Activated CD8-positive, alpha-beta T cell treated with anti-CD3 and anti-CD28 coated beads, Interleukin-2, amount 10 ng/mL, durations not matched to agents 7 days and 5 days (primary cell): ENCODE measurements around the gene SERP2. TPM values are rescaled to one million over a fixed set of nuclear protein-coding genes. Genes with fewer than 3 reads are reported as not detected.

ENCODE experiments used
- ATAC-seq: fragments of 150-1000 bp; cut with Tn5 transposase; one replicate; pipeline ENCODE4 v1.10.0; 2021; ENCODE audit warnings: moderate library complexity
- CTCF ChIA-PET: fragments of 350-600 bp; sonication (Branson Sonifier 250); formaldehyde crosslinking; loops from one replicate; lab custom pipeline; 2021; ENCODE audit warnings: antibody characterized with exemption; lab: Charles Lee
- POLR2A ChIA-PET: fragments of 350-600 bp; sonication (Branson Sonifier 250); formaldehyde crosslinking; loops from one replicate; lab custom pipeline; 2021; ENCODE audit warnings: antibody characterized with exemption; lab: Charles Lee
- DNase-seq: peaks from one replicate; pipeline ENCODE4 v3.0.0-alpha.2; 2020
- H3K27ac Mint-ChIP-seq: one replicate; pipeline ENCODE4 v1.8.0; 2021; ENCODE audit warnings: mild to moderate bottlenecking, mixed read lengths
- H3K27me3 Mint-ChIP-seq: one replicate; pipeline ENCODE4 v1.8.0; 2021; ENCODE audit warnings: low read depth, mixed read lengths
- H3K36me3 Mint-ChIP-seq: one replicate; pipeline ENCODE4 v1.8.0; 2021; ENCODE audit warnings: low read depth, mixed read lengths
- H3K4me1 Mint-ChIP-seq: one replicate; pipeline ENCODE4 v1.8.0; 2021; ENCODE audit warnings: low read depth, mixed read lengths
- H3K4me3 Mint-ChIP-seq: one replicate; pipeline ENCODE4 v1.8.0; 2021; ENCODE audit warnings: mild to moderate bottlenecking, mixed read lengths
- H3K9me3 Mint-ChIP-seq: one replicate; pipeline ENCODE4 v1.8.0; 2022; ENCODE audit warnings: mixed read lengths; ENCODE audit not compliant: insufficient read depth
- total RNA-seq, 2 experiments: library from RNA; stranded (reverse); gene quantifications; one replicate each; pipeline ENCODE4 v1.2.3, GENCODE V29; 2021

The SERP2 gene
- total RNA-seq, 2 experiments from 2014 or later, result 0.31 to 0.50 TPM

DNA sequence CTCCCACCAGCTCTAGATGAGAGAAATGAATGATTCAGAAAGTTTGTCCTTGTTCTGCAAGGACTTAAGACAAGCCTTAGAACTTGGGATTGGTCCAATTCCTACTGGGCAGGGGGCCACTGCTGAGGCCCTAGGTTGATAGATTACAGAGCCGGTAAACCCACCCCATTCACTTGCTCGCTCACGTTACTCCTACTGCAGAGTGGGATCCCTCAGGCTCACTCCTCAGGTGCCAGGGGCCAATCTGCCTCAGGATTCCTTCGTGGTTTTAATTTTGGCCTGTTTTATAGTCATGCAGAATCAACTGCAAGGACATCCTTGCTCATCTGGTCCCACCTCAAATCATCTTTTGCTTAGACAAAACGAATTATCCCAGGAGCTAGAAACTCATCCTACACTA lies 59.0 kb downstream of the SERP2 start:
- H3K27ac Mint-ChIP-seq, result no peak overlapping the region
- peaks cover 22% of the 10 kb centered on the region for H3K27me3 Mint-ChIP-seq
- ChIA-PET CTCF (interaction anchor here (1.3 kb wide), 1 partner anchor 524 kb away, joined by 3 read pairs; no protein-coding TSS in a partner anchor), POLR2A (no interaction called here)
- no peaks in the 10 kb centered on the region for H3K9me3 Mint-ChIP-seq
- no peaks in the 10 kb centered on the region for H3K36me3 Mint-ChIP-seq
- no peak overlapping the region for H3K4me3 Mint-ChIP-seq
- peaks cover 27% of the 10 kb centered on the region for H3K4me1 Mint-ChIP-seq
- no peak for DNase-seq
- no peak for ATAC-seq

DNA sequence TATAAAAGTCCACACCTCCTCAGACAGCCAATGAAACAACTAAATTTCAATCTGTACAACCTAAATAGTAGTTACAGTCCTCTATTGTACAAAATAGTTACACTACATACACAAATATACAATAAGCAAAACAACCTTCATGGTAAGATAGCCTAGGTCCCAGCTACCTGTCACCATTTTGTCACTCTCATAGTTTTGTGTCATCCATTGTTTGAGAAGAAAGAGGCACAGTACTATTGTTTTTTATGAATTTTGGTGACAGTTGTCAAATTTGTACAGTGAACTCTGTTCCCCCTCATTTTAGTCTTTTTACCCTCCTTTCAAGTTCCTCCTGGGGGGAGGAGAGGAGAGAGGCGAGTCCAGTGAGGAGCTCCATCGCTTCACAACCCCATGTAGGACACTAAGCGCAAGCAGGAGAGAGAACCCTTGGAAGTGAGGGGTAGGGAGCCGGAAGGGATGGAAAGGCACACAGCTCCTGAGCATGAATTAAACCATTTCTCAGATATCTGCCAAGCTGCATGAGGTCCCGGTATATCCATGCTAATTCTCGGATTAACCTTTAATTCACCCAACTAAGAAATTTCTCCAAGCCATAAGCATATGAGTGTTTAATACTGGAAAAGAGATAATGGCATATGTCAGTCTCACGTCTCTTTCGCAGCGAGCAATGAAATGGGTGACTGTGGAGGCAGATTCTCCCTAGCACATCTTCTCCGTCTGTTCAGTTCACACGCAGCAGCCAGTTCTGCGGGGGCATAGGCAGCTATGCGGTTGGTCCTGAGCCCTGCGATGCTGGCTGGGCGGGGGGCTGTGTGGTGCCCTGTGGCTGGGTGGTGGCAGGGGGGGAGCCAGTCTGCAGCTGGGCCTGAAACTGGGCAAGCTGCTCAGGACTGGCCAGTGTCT lies 60.5 kb downstream of the SERP2 start:
- POLR2A ChIA-PET, result no interaction called here
- peaks cover 28% of the 10 kb centered on the region for H3K4me1 Mint-ChIP-seq
- CTCF ChIA-PET, result interaction anchor here (1.3 to 5.6 kb wide), 4 partner anchors 243 to 529 kb away, joined by 3 to 62 read pairs (median 22); no protein-coding TSS in a partner anchor
- DNase-seq (no peak), ATAC-seq (no peak)
- H3K4me3 Mint-ChIP-seq, result no peak overlapping the region
- H3K27me3 Mint-ChIP-seq, result peaks cover 21% of the 10 kb centered on the region
- H3K9me3 Mint-ChIP-seq, result no peaks in the 10 kb centered on the region
- no peak overlapping the region for H3K27ac Mint-ChIP-seq
- H3K36me3 Mint-ChIP-seq, result no peaks in the 10 kb centered on the region

DNA sequence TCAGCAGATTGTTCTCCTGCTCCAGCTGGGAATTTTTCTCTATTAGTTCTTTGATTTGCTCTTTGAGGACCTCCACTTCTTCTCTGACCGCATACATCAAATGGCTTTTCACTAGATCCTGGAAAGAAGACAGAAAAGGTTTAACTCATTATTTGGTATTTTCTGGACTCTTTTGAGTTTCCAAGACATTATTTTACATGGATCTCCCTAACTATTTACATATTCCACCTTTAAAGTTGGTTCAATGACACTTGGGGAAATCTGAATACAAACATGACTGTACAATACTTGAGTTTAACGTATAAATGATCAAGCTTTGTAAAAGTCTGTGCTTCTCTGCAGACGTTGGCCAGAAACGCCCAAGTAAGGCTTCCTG lies 61.1 kb downstream of the SERP2 start:
- peaks cover 21% of the 10 kb centered on the region for H3K27me3 Mint-ChIP-seq
- H3K27ac Mint-ChIP-seq, result no peak overlapping the region
- ATAC-seq (no peak), DNase-seq (no peak)
- no peaks in the 10 kb centered on the region for H3K9me3 Mint-ChIP-seq
- H3K4me3 Mint-ChIP-seq, result peak overlapping the region; percentile 78
- H3K4me1 Mint-ChIP-seq, result peaks cover 28% of the 10 kb centered on the region
- CTCF ChIA-PET, result interaction anchor here (0.9 to 5.6 kb wide), 4 partner anchors 244 to 530 kb away, joined by 3 to 62 read pairs (median 22); no protein-coding TSS in a partner anchor
- no peaks in the 10 kb centered on the region for H3K36me3 Mint-ChIP-seq
- POLR2A ChIA-PET, result no interaction called here

DNA sequence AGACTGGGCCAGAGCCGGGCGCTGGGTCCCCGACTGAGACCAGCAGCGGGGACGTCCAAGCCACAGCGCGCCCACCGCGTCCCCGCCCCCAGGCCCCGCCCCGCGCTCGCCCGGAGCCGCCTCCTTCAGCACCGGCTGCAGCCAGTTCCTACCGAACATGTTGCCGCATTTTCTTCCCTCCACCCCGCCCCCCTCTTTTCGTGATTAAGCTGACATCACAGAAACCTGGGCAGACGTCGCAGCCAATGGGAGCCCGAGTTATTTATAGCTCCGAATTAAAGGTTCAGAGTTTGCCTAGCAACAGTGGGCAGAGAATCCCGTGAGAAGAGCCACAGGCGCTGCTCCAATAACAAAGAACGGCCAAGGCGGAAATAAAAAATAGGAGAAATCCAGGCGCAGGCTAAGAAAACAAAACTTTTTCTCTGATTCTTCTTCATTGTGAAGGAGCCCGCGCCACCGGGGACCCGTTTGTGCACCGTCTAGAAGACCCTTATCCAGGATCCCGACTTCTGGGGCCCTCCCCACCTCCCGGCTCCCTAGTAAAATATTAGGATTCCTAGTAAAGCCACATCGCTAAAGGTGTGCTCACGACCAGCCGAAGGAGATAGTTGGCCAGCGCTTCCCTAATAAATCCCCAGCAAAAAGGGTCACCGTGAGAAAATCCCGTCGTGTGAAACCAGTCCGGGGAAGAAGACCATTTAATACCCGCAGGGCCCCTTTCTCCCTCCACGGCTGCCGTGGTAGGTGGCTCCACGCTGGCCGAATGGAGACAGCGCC lies 61.7 kb downstream of the SERP2 start:
- ChIA-PET POLR2A (interaction anchor here (0.9 kb wide), 1 partner anchor 21 kb away, joined by 3 read pairs; no protein-coding TSS in a partner anchor), CTCF (interaction anchor here (0.9 to 5.6 kb wide), 4 partner anchors 244 to 530 kb away, joined by 3 to 62 read pairs (median 22); no protein-coding TSS in a partner anchor)
- peak overlapping the region; percentile 58 for H3K27ac Mint-ChIP-seq
- H3K9me3 Mint-ChIP-seq, result no peaks in the 10 kb centered on the region
- DNase-seq (peak; percentile 92), ATAC-seq (peak; percentile 88)
- H3K4me3 Mint-ChIP-seq, result peak overlapping the region; percentile 78
- H3K27me3 Mint-ChIP-seq, result peaks cover 21% of the 10 kb centered on the region
- H3K4me1 Mint-ChIP-seq, result peaks cover 28% of the 10 kb centered on the region
- H3K36me3 Mint-ChIP-seq, result no peaks in the 10 kb centered on the region

DNA sequence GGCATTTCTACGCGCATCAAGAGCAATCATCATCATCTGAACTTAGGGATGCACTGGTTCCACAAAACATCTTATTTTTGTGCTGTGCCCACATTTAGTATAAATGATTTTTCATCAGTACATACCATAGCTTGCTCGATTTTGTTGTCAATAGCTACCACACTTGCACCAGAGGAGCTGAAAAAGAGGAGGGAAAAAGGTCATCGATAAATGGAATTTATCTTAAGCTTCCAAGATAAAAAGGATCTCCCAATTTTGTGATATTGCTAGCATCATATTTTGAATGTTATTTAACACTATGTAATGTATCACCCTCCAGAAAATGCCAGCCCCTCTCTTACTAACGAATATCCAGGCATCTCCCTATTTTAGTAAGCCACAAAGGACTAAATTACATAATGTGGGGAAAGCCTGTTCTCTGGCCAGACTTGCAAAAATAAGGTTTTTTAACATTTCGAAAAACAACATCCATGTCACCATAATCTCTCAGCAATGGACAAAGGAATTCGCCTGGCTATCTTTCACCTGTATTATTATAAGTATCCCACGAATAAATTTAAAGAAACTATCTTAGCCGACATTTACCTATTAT lies 62.4 kb downstream of the SERP2 start:
- no peak for DNase-seq
- Mint-ChIP-seq H3K36me3 (no peaks in the 10 kb centered on the region), H3K9me3 (no peaks in the 10 kb centered on the region), H3K27ac (no peak overlapping the region), H3K4me3 (peak overlapping the region; percentile 78), H3K27me3 (peaks cover 21% of the 10 kb centered on the region), H3K4me1 (peaks cover 28% of the 10 kb centered on the region)
- POLR2A ChIA-PET, result interaction anchor here (0.9 kb wide), 1 partner anchor 21 kb away, joined by 3 read pairs; no protein-coding TSS in a partner anchor
- CTCF ChIA-PET, result interaction anchor here (2.3 to 5.6 kb wide), 4 partner anchors 245 to 531 kb away, joined by 7 to 62 read pairs (median 22); no protein-coding TSS in a partner anchor
- ATAC-seq, result no peak

DNA sequence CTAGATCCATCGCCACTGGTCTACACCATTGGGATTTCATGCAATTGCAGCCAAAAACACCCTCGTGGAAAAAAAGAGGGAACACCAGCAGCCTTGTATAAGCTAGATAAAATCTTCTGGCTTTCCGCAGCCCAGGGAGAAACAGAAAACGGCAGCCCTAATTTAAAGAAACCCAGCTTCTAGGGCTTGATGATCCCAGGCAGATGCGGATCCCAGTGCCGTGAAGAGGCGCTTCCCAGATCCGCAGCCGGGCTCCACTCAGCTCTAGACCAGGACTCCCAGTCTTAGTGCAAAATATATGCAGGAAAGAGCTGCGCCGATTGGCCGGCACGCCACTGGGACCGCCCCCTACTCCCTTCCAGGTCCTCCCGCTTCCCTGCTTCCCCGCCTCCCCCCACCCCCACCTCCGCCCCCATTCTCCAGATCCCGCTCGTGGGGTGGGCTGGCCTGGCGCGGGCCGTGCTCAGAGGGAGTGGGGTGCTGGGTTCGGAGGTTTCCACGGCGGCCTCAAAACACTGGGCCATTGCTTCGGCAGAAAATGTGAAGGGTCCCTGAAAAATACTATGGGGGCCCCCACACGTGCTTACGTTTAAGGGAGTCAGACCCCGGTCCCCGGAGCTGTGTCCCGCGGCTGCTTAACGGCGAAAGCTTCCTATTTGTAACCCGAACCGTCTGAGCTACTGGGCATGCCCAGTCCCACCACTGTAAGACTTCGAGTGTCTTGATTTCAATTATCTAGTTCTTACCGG lies 63.1 kb downstream of the SERP2 start:
- ChIA-PET POLR2A (interaction anchor here (0.8 to 1.2 kb wide), 2 partner anchors 246 to 554 kb away, joined by 3 read pairs; no protein-coding TSS in a partner anchor), CTCF (interaction anchor here (1.0 to 5.6 kb wide), 6 partner anchors 246 to 535 kb away, joined by 3 to 62 read pairs (median 14); no protein-coding TSS in a partner anchor)
- Mint-ChIP-seq H3K4me1 (peaks cover 28% of the 10 kb centered on the region), H3K9me3 (no peaks in the 10 kb centered on the region), H3K27me3 (peaks cover 21% of the 10 kb centered on the region), H3K36me3 (no peaks in the 10 kb centered on the region), H3K4me3 (peak overlapping the region; percentile 78), H3K27ac (no peak overlapping the region)
- ATAC-seq (peak; percentile 43), DNase-seq (peak; percentile 48)

DNA sequence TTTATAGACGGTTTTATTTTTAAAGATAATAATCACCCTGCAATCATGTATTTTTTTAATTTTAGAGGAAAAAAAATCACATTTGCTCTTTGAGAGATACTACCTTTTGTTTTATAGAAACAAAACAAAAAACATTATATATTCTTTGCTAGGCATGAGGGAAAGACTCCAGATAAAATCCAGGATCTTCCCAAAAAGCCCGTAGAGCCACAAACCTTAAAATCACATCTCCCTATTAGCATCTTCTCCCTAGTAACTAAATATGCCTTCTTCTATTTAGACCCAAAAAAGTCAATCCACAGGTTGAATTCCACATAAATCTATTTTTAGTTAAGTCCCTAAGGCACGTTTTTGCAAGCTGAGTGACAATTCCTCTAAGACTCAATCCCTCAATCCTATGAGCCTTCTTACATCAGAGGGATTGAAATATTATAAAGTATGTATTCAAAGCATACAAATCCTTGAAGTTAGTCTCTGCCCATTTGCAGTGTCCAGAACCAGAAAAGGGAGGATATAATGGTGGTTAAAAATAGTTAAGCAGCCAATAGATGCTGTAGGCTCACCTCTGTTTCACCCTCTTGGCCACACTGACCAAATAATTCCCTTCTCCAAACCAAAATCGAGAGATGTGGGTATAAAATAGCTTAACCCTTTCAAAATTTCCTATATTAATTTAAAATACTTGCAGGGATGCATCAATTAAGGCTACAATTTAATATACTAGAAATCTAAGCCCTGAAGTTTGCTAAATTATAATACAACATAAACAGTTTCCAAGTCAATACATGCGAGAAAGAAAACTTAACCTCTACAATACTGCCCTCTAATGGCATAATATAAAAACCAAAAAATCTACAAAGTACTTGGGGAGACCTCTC lies 64.0 kb downstream of the SERP2 start:
- H3K9me3 Mint-ChIP-seq, result no peaks in the 10 kb centered on the region
- peaks cover 28% of the 10 kb centered on the region for H3K4me1 Mint-ChIP-seq
- peaks cover 21% of the 10 kb centered on the region for H3K27me3 Mint-ChIP-seq
- POLR2A ChIA-PET, result interaction anchor here (0.8 to 1.2 kb wide), 2 partner anchors 247 to 555 kb away, joined by 3 read pairs; no protein-coding TSS in a partner anchor
- no peak overlapping the region for H3K27ac Mint-ChIP-seq
- DNase-seq (no peak), ATAC-seq (no peak)
- peak overlapping the region; percentile 69 for H3K4me3 Mint-ChIP-seq
- no peaks in the 10 kb centered on the region for H3K36me3 Mint-ChIP-seq
- CTCF ChIA-PET, result interaction anchor here (1.0 to 5.6 kb wide), 6 partner anchors 247 to 536 kb away, joined by 3 to 62 read pairs (median 14); no protein-coding TSS in a partner anchor

DNA sequence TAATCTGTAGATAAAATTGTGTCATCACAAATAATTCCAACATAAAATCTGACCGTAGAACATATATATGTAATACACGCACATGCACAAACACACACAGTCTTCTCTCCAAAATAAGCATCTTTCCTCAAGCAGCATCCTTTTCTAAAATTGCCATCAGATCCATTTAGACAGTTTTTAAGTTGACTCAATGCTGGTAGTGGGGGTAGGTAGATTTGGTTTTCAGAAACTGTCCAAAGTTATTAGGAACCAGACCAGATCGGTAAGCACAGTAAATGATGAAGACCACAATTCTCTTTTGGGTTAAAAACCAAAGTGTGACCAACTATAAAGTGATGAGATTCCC lies 64.6 kb downstream of the SERP2 start:
- H3K9me3 Mint-ChIP-seq, result no peaks in the 10 kb centered on the region
- ChIA-PET CTCF (interaction anchor here (1.2 to 5.6 kb wide), 5 partner anchors 31 to 529 kb away, joined by 3 to 62 read pairs (median 5); no protein-coding TSS in a partner anchor), POLR2A (no interaction called here)
- H3K4me1 Mint-ChIP-seq, result peaks cover 28% of the 10 kb centered on the region
- H3K27me3 Mint-ChIP-seq, result peaks cover 21% of the 10 kb centered on the region
- DNase-seq (no peak), ATAC-seq (no peak)
- no peak overlapping the region for H3K27ac Mint-ChIP-seq
- no peak overlapping the region for H3K4me3 Mint-ChIP-seq
- no peaks in the 10 kb centered on the region for H3K36me3 Mint-ChIP-seq

DNA sequence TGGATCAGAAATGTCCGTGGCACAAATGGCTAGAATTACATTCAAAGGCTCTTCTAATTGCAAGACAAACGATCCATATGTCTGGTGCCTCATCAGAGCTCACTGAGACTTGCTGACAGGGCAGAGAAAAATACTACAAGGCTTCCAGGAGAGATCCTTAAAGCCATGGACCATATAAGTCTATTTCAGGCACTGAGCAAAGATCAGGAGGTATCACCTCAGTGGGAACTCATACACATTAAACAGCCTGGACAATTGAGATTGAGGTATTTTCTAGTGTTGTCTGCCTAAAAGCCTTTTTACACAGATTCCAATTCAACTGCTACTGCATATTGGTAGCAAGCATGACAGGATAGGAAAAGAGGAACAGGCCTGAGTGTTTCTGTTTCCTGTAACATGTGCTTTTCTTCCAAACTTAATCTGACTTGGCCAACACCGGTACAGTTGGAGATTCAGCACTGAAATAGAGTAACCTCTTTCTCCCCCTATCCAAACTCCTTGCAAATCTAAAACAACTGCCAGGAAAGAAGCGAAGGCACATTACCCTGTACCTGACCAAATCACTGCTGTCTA lies 65.9 kb downstream of the SERP2 start:
- CTCF ChIA-PET, result interaction anchor here (1.0 to 5.6 kb wide), 6 partner anchors 30 to 534 kb away, joined by 3 to 62 read pairs (median 5); no protein-coding TSS in a partner anchor
- H3K4me3 Mint-ChIP-seq, result no peak overlapping the region
- POLR2A ChIA-PET, result no interaction called here
- no peaks in the 10 kb centered on the region for H3K9me3 Mint-ChIP-seq
- DNase-seq (no peak), ATAC-seq (no peak)
- H3K27ac Mint-ChIP-seq, result no peak overlapping the region
- no peaks in the 10 kb centered on the region for H3K36me3 Mint-ChIP-seq
- peaks cover 21% of the 10 kb centered on the region for H3K27me3 Mint-ChIP-seq
- peaks cover 27% of the 10 kb centered on the region for H3K4me1 Mint-ChIP-seq
